HG02623 (cell line): ENCODE measurements around the gene RNF151.
A peak's percentile ranks its signal among the peaks of the same experiment; 100 is the strongest.
"Not testable (repeated sequence)": the region's sequence is repeated elsewhere in the genome, so short reads cannot be mapped to it uniquely, and the experiment has no call there.

Source experiments
- ATAC-seq: cut with Tn5 transposase; IDR thresholded peaks from one replicate; pipeline ENCODE4 v1.9.1; 2021; ENCODE audit warnings: moderate library complexity; ENCODE audit not compliant: unreplicated experiment

Gene RNF151

GRCh38 chr16:1938910-1939309 is 27.7 kb upstream of the RNF151 start:
- no peak for ATAC-seq

DNA sequence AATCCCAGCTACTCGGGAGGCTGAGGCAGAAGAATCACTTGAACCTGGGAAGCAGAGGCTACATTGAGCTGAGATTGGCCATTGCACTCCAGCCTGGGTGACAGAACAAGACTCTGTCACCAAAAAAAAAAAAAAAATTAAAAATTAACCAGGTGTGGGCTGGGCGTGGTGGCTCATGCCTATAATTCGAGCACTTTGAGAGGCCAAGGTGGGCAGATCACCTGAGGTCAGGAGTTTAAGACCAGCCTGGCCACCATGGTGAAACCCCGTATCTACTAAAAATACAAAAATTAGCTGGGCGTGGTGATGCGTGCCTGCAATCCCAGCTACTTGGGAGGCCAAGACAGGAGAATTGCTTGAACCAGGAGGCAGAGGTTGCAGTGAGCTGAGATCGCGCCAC is 26.8 kb upstream of the RNF151 start:
- not testable (repeated sequence) for ATAC-seq

- ATAC-seq, result no peak
Observed at GRCh38 chr16:1940273-1941161, 26.1 kb upstream of the RNF151 start.

GRCh38 chr16:1941162-1942046 is 25.3 kb upstream of the RNF151 start:
- no peak for ATAC-seq

DNA sequence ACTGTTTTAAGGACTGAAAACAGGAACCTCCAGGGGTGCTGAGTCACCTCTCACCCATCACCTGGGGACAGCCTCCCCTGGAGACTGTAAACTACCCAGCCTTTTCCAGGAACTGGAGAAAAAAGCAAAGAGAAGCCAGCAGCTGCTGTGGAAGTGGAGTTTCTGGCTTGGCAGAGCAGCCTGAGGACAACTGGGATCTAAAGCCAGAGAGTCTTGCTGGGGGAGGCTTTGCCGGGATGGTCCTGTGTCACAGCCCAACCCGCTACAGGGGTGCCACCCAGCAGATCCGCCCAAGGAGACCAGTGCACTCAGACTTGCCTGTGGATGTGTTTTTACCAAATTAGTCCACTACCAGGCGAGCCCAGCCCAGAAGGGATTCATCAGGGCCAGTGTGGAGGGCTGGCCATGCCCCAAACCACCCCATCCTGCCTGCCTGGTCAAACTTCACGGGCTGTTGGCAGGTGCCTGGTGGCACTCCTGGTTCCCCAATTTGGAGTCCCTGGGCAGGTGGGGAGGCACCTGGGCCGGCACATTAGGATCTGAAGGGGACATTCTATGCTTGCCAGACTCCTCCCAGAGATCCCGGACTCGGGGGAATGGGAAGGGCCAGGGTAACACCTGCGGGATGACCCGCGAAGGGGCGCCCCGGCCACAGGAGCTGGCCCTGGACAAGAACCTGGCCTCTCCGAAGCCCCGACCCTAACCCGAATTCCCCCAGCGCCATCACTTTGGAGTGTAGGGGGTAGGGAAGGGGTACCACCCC is 24.4 kb upstream of the RNF151 start:
- no peak for ATAC-seq

DNA sequence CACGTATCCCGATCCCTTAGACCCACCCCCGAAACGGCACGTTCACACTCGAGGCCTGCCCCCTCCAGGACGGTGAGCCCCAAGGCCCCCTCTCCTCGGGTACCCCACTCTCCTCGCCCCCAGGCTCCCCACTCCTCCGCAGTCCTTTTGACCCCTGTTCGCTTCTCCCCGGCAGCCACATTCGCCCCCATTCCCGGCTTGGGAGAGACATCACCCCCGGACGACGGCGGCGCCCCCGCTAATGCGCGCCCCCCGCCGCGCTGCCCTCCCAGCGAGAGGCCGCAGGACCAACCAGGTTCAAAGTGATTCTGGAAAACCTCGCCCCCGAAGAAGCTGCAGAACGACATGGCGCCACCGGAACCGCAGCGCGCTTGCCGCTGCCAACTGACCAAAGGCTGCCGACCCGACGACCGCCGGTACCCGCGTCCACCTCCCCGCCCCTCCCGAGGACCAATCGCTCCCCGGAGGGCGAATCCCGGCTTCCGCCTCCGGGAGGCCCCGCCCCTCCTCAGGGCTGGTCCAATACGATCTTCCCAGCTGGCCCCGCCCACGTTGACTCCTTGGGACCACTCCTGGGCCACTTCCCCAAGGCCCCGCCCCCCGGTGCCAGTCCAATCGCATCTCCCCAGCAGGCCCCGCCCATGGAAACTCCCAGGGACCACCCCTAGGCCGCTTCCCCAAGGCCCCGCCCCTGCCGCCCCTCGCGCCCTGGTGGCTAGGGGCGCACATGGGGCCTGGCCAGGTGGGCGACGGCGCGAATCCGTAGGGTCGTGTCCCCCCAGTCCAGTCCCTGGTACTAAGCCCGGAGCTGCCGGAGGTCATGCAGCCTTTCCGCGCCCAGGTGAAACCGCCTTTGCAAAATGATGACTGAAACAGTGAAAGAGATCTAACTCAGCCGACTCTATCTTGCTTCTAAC is 23.6 kb upstream of the RNF151 start, which contains the start of gene MSRB1:
TSS of gene MSRB1 (minus strand) at position 390 of the 917 bp plus-strand sequence. CDS start at position 347, 43 bp downstream.
- ATAC-seq, result peak; percentile 90

GRCh38 chr16:1944612-1945199 is 21.9 kb upstream of the RNF151 start:
- ATAC-seq, result no peak

GRCh38 chr16:1945559-1946391 is 20.9 kb upstream of the RNF151 start:
- no peak for ATAC-seq

DNA sequence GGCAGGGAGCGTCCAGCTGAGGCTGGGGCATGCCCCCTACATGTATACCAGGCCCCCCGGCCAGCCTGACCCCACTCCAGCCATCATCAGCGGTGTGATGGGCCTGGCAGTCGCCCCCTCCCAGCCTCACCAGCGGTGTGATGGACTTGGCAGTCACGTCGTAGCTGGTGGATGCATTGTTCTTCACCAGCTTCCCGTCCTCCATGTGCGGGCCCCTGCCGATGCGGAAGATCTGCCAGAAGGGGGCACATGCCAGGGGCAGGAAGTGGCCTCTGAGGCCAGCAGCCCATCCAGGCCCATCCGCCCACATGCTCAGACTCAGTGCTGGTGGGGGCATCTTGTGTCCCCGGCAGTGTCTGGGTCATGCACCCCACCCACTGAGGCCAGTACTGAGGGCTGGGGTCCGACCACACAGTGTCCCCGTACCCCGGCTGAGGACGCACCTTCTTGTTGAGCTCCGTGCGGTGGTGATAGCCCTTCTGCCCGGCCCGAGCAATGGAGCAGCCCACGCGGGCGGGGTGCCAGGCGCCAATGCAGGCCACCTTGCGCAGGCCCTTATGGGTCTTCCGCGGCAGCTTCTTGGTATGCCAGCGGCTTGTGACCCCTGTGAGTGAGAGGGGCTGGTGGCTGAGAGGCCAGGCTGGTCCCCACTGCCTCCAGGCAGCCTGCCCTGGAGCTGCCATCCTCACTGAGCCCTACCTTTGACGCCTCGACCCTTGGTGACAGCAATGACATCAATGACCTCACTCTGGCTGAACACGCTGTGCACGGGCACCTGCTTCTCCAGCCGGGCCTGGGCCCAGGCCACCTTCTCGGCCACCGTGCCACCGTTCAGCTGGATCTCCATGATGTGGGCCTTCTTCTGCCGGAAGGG is 19.9 kb upstream of the RNF151 start:
- no peak for ATAC-seq

DNA sequence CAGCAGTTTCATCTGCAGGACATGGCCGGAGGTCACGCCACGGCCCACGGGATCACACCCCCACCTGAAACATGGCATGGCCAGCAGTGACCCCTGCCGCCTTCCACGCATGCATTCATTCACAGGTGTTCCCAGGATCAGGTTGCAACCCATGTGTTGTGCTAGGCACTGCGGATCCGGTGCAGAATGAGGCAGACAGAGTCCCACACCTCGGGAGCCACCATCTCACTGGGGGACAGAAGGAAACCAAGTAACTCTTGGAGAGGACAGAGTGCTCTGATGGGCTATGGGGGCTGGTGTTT is 19.3 kb upstream of the RNF151 start:
- no peak for ATAC-seq

GRCh38 chr16:1949507-1949906 is 17.1 kb upstream of the RNF151 start:
- ATAC-seq, result no peak

DNA sequence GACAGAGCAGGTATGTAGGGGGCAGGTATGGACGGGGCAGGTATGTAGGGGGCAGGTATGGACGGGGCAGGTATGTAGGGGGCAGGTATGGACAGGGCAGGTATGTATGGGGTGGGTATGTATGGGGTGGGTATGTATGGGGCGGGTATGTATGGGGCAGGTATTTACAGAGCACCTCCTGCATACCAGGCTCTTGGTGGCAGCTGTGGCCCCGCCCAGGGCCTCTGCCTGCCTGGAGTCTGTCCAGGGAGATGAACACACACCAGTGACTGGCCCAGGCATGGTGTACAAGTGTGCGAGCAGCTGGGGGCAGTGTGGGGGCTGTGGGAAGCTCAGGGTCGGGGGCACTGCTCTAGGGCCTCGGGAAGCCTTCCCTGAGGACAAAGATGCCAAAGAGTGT is 16.6 kb upstream of the RNF151 start:
- ATAC-seq, result no peak

GRCh38 chr16:1950559-1950958 is 16.1 kb upstream of the RNF151 start:
- ATAC-seq, result no peak

GRCh38 chr16:1953734-1954133 is 12.9 kb upstream of the RNF151 start:
- ATAC-seq, result no peak

DNA sequence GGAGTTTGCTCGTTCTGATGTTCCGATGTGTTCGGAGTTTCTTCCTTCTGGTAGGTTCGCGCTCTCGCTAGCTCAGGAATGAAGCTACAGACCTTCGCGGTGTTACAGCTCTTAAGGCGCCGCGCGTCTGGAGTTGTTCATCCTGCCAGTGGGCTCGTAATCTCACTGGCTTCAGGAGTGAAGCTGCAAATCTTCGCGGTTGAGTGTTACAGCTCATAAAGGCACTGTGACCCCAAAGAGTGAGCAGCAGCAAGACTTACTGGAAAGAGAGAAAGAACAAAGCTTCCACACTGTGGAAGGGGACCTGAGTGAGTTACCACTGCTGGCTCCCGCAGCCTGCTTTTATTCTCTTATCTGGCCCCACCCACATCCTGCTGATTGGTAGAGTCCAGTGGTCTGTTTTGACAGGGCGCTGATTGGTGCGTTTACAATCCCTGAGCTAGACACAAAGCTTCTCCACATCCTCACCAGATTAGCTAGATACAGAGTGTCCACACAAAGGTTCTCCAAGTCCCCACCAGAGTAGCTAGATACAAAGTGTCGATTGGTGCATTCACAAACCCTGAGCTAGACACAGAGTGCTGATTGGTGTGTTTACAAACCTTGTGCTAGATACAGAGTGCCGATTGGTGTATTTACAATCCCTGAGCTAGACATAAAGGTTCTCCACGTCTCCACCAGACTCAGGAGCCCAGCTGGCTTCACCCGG is 9.1 kb upstream of the RNF151 start:
- ATAC-seq, result not testable (repeated sequence)

GRCh38 chr16:1958143-1958491 is 8.5 kb upstream of the RNF151 start:
- ATAC-seq, result not testable (repeated sequence)

DNA sequence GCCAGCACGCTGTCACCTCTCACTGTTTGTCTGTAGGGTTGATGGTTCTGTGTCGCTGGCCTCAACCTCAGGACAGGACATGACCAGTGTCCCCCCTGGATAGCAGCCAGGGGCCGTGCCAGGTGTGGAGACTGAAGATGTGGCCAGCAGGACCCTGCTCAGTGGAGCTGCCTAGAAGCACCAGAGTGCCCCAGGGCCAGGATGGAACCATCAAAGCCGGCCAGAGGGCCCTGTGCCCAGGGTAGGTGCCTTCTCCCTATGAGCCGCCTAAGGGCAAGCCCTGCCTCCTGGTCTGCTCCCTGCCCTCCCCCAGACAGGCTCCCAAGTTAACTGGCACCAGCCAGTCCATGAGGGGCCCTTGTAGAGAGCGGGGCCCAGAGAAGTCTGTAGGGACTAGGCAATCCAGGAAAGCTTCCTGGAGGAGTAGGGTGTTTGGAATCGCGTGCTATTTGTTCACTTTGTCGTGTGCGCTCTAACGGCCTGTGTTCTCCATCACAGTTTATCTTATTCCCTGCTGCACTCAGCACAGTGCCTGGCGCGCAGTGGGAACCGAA is 7.9 kb upstream of the RNF151 start:
- ATAC-seq, result no peak
